SU-DHL-6 (cell line): ENCODE measurements around the gene MYH11.

ENCODE experiments used
- CTCF ChIP-seq: fragments of 200-600 bp; sonication (generic); IDR thresholded peaks from one replicate; pipeline ENCODE4 v1.5.1; 2017; ENCODE audit warnings: antibody characterized with exemption, mild to moderate bottlenecking, low read length, moderate library complexity; ENCODE audit not compliant: insufficient read depth, poor library complexity, severe bottlenecking
- EZH2phosphoT487 ChIP-seq: fragments of 200-600 bp; sonication (generic), shearing (Covaris generic); conservative IDR thresholded peaks from 2 replicates; pipeline ENCODE4 v1.6.1; 2018; ENCODE audit warnings: mild to moderate bottlenecking, antibody characterized with exemption, low read length, moderate library complexity, mixed read lengths

GRCh38 chr16:15676506-15676905, 180.3 kb downstream of the MYH11 start:
- TF ChIP-seq CTCF (no peak), EZH2phosphoT487 (no peak)
